GM12878 (cell line): ENCODE results near the gene TBC1D5. TPM values are rescaled to one million over a fixed set of nuclear protein-coding genes. Genes with fewer than 3 reads are reported as not detected.

Source experiments
- EP300 ChIP-seq, 2 experiments: fragments of 150-350 bp in 1 of 2; IDR thresholded peaks; 2 replicates each; pipeline ENCODE4 v1.6.1; 2011 to 2012; ENCODE audit warnings: low read depth in 2 of 2, low read length in 2 of 2, borderline replicate concordance in 1 of 2, improper control_type of control experiment in 1 of 2, inconsistent platforms in 1 of 2; ENCODE audit not compliant: control insufficient read depth in 1 of 2
- GABPA ChIP-seq: IDR thresholded peaks from 2 replicates; pipeline ENCODE4 v1.6.1; 2014; ENCODE audit warnings: antibody characterized with exemption, low read depth, mild to moderate bottlenecking, inconsistent platforms
- JUNB ChIP-seq: IDR thresholded peaks from 2 replicates; pipeline ENCODE4 v1.6.1; 2016; ENCODE audit warnings: antibody characterized with exemption, mild to moderate bottlenecking
- MTA3 ChIP-seq: IDR thresholded peaks from 2 replicates; pipeline ENCODE4 v1.6.1; 2012; ENCODE audit warnings: low read length, inconsistent platforms, borderline replicate concordance
- SMAD1 ChIP-seq: fragments of 450-650 bp; IDR thresholded peaks from 2 replicates; pipeline ENCODE4 v1.6.1; 2018; ENCODE audit warnings: mild to moderate bottlenecking, low read depth; ENCODE audit not compliant: partially characterized antibody
- ZBTB11 ChIP-seq: fragments of 450-650 bp; formaldehyde crosslinking; IDR thresholded peaks from 2 replicates; pipeline ENCODE4 v1.5.0; 2022; ENCODE audit warnings: mild to moderate bottlenecking, missing genetic modification characterization
- polyA plus RNA-seq, 11 experiments: library from polyadenylated mRNA; depleted of rRNA in 4 of 11; unstranded in 6 of 11; stranded (reverse) in 5 of 11; fragments of >200 nt; fragmentation: Nextera tagmentation in 4 of 11; fragmentation: Illumina TruSeq in 1 of 11; extraction: Ambion mirVana in 4 of 11; extraction: Trizol in 1 of 11; gene quantifications; 1 replicate in 1 of 11; 2 replicates in 10 of 11; pipeline versions ENCODE4 v1.2.1 to v1.2.3, GENCODE V29; 2011 to 2016; ENCODE audit warnings: inconsistent platforms in 2 of 11, missing spikeins in 2 of 11, low read depth in 1 of 11
- total RNA-seq, 4 experiments: library from RNA; depleted of rRNA in 3 of 4; stranded (reverse); fragments of >200 nt in 3 of 4; fragmentation: Illumina TruSeq in 1 of 4; extraction: Trizol in 1 of 4; gene quantifications; 2 replicates each; pipeline versions ENCODE4 v1.2.1 to v1.2.3, GENCODE V29; 2013 to 2021
- TF ChIP-seq, protein P1 (sequence below): fragments of 450-650 bp; IDR thresholded peaks from 2 replicates; pipeline ENCODE4 v1.6.1; 2016; ENCODE audit warnings: mild to moderate bottlenecking
- TF ChIP-seq, protein P2 (sequence below): fragments of 450-650 bp; IDR thresholded peaks from 2 replicates; pipeline ENCODE4 v1.6.1; 2017; ENCODE audit warnings: mild to moderate bottlenecking, moderate library complexity
- TF ChIP-seq, protein P3 (sequence below): IDR thresholded peaks from 2 replicates; pipeline ENCODE4 v1.6.1; 2011; ENCODE audit warnings: borderline replicate concordance, low read depth, mild to moderate bottlenecking, moderate library complexity, low read length; ENCODE audit not compliant: insufficient read depth, poor library complexity, severe bottlenecking

Gene TBC1D5
- total and polyA plus RNA-seq, 10 of the 15 experiments (the other 5 are each of a cell fraction or from before 2014, with no cell fraction given): 5.5 to 61.0 (median 43.8) TPM

GRCh38 chr3:17738219-17738618 lies 4.2 kb downstream of the TBC1D5 start (continued):
- TF ChIP-seq EP300 (IDR thresholded peaks at IDR 0.05; ENCODE audit: borderline replicate concordance in 1 of 2, control insufficient read depth in 1 of 2, low read depth in 2 of 2, low read length in 2 of 2) (no peak), SMAD1 (no peak), MTA3 (no peak), JUNB (no peak), GABPA (no peak), ZBTB11 (CRISPR knock-in tag) (no peak)
- TF ChIP-seq, protein P1, sequence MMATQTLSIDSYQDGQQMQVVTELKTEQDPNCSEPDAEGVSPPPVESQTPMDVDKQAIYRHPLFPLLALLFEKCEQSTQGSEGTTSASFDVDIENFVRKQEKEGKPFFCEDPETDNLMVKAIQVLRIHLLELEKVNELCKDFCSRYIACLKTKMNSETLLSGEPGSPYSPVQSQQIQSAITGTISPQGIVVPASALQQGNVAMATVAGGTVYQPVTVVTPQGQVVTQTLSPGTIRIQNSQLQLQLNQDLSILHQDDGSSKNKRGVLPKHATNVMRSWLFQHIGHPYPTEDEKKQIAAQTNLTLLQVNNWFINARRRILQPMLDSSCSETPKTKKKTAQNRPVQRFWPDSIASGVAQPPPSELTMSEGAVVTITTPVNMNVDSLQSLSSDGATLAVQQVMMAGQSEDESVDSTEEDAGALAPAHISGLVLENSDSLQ: no peak
- TF ChIP-seq, protein P2, sequence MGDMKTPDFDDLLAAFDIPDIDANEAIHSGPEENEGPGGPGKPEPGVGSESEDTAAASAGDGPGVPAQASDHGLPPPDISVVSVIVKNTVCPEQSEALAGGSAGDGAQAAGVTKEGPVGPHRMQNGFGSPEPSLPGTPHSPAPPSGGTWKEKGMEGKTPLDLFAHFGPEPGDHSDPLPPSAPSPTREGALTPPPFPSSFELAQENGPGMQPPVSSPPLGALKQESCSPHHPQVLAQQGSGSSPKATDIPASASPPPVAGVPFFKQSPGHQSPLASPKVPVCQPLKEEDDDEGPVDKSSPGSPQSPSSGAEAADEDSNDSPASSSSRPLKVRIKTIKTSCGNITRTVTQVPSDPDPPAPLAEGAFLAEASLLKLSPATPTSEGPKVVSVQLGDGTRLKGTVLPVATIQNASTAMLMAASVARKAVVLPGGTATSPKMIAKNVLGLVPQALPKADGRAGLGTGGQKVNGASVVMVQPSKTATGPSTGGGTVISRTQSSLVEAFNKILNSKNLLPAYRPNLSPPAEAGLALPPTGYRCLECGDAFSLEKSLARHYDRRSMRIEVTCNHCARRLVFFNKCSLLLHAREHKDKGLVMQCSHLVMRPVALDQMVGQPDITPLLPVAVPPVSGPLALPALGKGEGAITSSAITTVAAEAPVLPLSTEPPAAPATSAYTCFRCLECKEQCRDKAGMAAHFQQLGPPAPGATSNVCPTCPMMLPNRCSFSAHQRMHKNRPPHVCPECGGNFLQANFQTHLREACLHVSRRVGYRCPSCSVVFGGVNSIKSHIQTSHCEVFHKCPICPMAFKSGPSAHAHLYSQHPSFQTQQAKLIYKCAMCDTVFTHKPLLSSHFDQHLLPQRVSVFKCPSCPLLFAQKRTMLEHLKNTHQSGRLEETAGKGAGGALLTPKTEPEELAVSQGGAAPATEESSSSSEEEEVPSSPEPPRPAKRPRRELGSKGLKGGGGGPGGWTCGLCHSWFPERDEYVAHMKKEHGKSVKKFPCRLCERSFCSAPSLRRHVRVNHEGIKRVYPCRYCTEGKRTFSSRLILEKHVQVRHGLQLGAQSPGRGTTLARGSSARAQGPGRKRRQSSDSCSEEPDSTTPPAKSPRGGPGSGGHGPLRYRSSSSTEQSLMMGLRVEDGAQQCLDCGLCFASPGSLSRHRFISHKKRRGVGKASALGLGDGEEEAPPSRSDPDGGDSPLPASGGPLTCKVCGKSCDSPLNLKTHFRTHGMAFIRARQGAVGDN: no peak
- TF ChIP-seq, protein P3, sequence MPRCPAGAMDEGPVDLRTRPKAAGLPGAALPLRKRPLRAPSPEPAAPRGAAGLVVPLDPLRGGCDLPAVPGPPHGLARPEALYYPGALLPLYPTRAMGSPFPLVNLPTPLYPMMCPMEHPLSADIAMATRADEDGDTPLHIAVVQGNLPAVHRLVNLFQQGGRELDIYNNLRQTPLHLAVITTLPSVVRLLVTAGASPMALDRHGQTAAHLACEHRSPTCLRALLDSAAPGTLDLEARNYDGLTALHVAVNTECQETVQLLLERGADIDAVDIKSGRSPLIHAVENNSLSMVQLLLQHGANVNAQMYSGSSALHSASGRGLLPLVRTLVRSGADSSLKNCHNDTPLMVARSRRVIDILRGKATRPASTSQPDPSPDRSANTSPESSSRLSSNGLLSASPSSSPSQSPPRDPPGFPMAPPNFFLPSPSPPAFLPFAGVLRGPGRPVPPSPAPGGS: no peak
